ENCODE measurements around the gene PALLD. TPM values are rescaled to one million over a fixed set of nuclear protein-coding genes. Genes with fewer than 3 reads are reported as not detected.

Gene PALLD
- total RNA-seq, 1 donor from 2014 or later, result 45.6 TPM

DNA sequence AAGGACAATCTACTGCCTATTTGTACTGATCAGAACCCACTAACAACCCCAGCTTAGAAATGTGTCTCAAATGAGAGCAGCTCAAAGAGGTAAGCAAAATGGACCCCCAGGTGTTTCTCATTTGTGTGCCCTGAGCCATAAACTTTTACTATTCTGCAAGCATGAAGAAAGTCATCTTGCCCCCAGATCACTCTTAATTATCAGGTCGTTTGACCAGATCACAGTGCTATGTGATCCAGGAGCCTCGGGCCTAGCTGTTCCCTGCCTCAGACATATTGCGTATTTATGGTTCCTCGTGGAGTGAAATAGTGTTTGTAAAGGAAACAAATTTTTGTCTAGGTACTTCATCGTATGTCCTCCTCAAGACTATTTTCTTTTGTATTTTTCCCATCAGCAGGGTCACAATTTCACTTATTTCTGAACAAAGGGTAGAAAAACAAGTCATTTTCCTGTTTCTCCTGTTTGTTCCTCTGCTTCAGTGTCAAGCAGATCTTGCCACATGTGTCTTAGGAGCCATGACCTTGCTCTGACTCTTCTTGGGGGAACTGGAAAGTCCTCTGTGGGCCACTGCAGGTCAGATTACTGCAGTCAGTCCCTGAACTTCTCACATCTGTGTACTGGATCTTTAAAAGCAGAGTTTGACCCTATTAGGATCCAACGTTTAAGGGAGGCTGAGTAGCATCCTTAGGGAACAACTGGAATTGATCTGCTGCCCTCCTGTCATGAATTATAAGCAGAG is 194.9 kb downstream of the PALLD start:
- TF ChIP-seq CTCF (conservative IDR thresholded peaks at IDR 0.05; ENCODE audit: low read depth, low read length), result no peak
- no peak for DNase-seq (ENCODE audit: low read depth)
- H3K4me3 ChIP-seq (ENCODE audit: low read depth, low read length), result no peak overlapping the region

- DNase-seq (ENCODE audit: low read depth), result no peak
- no peak for TF ChIP-seq CTCF (conservative IDR thresholded peaks at IDR 0.05; ENCODE audit: low read depth, low read length)
Measured at GRCh38 chr4:168693750-168694490, 197.1 kb downstream of the PALLD start.

GRCh38 chr4:168694667-168695066 is 197.8 kb downstream of the PALLD start:
- no peak for TF ChIP-seq CTCF (conservative IDR thresholded peaks at IDR 0.05; ENCODE audit: low read depth, low read length)
- H3K4me3 ChIP-seq (ENCODE audit: low read depth, low read length), result no peak overlapping the region
- DNase-seq (ENCODE audit: low read depth), result no peak

More at GRCh38 chr4:168693750-168694490, 197.1 kb downstream of the PALLD start:
- no peak overlapping the region for H3K4me3 ChIP-seq (ENCODE audit: low read depth, low read length)

GRCh38 chr4:168695288-168695687 is 198.4 kb downstream of the PALLD start:
- no peak for DNase-seq (ENCODE audit: low read depth)

DNA sequence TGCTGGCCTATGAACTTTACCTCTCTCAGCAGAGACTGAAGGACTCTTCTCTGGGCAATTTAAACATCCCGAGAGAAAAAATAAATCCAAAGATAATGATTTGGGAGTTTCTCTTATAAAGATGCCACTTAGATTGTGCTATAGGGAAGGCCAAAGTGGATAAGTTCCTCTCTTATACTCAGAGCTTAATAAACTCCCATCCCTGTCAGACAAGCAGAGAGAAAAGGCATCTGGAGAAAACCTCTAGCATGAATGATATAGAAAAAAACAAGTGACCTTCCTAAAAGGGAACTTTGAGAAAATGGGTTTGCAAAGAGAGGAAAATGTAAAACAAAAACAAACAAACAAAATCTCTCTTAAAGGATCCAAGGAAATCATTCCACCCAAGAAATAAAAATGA is 199.4 kb downstream of the PALLD start:
- TF ChIP-seq CTCF (conservative IDR thresholded peaks at IDR 0.05; ENCODE audit: low read depth, low read length), result no peak
- H3K4me3 ChIP-seq (ENCODE audit: low read depth, low read length), result no peak overlapping the region
- no peak for DNase-seq (ENCODE audit: low read depth)

More at GRCh38 chr4:168695288-168695687, 198.4 kb downstream of the PALLD start:
- TF ChIP-seq CTCF (conservative IDR thresholded peaks at IDR 0.05; ENCODE audit: low read depth, low read length), result no peak
- H3K4me3 ChIP-seq (ENCODE audit: low read depth, low read length), result no peak overlapping the region

DNA sequence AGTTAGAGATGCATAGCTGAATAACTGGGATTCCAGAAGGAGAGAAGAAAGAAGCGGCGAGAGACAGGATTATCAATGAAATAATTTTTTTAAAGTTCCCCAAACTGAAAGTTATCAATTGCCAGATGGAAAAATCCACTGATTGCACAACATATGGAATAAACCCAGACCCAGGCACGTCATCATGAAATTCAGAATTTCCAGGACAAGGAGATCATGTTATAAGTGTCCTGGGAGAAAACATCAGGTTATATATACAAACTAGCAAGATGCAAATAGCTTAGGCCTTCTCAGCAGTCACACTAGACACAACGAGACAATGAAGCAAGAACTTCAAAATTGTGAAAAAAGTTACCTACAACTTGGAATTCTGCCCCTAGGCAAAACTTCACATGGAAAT is 200.0 kb downstream of the PALLD start:
- no peak overlapping the region for H3K4me3 ChIP-seq (ENCODE audit: low read depth, low read length)

More for the DNA sequence above, 200.0 kb downstream of the PALLD start:
- TF ChIP-seq CTCF (conservative IDR thresholded peaks at IDR 0.05; ENCODE audit: low read depth, low read length), result no peak
- DNase-seq (ENCODE audit: low read depth), result no peak

Measured in epithelial cell of proximal tubule (primary cell).